ENCODE results near the gene C3orf20. TPM values are rescaled to one million over a fixed set of nuclear protein-coding genes. Genes with fewer than 3 reads are reported as not detected.

Gene C3orf20
- total and polyA plus RNA-seq, 9 of the 15 experiments (the other 6 are each of a cell fraction or from before 2014, with no cell fraction given) = 0.04 TPM; not detected in 8

DNA sequence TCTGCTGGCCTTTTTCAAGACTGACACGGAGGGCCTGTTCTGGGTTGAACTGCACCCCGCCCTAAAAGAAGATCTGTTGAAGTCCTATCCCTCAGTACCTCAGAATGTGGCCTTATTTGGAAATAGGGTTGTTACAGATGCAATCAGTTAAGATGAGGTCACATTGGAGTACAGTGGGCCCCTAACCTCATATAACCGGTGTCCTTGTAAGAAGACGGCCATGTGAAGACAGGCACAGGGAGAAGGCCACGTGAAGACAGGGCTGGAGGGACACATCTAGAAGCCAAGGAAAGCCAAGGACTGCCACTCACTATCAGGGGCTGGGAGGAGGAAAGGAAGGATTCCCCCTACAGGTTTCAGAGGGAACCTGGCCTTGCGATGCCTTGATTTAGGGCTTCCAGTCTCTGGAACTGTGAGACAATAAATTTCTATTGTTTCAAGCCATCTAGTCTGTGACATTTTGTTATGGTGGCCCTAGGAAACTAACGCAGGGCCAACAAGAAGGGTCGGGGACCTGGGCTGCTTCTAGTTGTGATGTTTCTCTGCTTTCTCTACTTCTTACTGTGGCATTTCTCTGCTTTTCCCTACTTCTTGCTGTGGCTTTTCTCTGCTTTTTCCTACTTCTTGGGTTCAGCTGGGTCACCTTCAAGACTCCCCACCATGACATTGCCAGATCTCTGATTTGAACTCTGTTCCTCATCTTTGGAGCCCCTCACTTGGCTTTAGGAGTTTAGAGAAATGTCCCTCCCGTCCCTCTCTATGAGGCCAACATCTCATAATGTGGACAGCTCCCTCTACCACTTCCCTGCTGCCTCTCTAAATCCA is 28.1 kb upstream of the C3orf20 start (continued):
- TF ChIP-seq HOXB6 (CRISPR knock-in tag; IDR thresholded peaks at IDR 0.05; ENCODE audit: borderline replicate concordance) (no peak), RBM15 (IDR thresholded peaks at IDR 0.05; ENCODE audit: insufficient read depth, low read length) (no peak), HDAC6 (IDR thresholded peaks at IDR 0.05; ENCODE audit: low read depth, low read length) (no peak), FOS (IDR thresholded peaks at IDR 0.05; ENCODE audit: extremely low read depth, insufficient read length) (no peak), U2AF2 (optimal IDR thresholded peaks at IDR 0.05; ENCODE audit: low read depth, low read length) (no peak), ELF2 (CRISPR knock-in tag; IDR thresholded peaks at IDR 0.05) (no peak), ZFP1 (CRISPR knock-in tag; IDR thresholded peaks at IDR 0.05) (no peak), HDAC3 (IDR thresholded peaks at IDR 0.05; ENCODE audit: borderline replicate concordance, partially characterized antibody) (no peak), POLR2G (IDR thresholded peaks at IDR 0.05; ENCODE audit: low read depth, low read length) (no peak), CBX5 (IDR thresholded peaks at IDR 0.05; ENCODE audit: borderline replicate concordance, low read depth) (no peak), ZKSCAN8 (CRISPR knock-in tag; IDR thresholded peaks at IDR 0.05) (peak; percentile 79), ZNF347 (CRISPR knock-in tag; IDR thresholded peaks at IDR 0.05; ENCODE audit: low read depth) (no peak), SIN3A (IDR thresholded peaks at IDR 0.05; ENCODE audit: borderline replicate concordance in 2 of 2, control insufficient read depth in 1 of 2, low read depth in 2 of 2, low read length in 2 of 2) (no peak)
- TF ChIP-seq, protein P1, sequence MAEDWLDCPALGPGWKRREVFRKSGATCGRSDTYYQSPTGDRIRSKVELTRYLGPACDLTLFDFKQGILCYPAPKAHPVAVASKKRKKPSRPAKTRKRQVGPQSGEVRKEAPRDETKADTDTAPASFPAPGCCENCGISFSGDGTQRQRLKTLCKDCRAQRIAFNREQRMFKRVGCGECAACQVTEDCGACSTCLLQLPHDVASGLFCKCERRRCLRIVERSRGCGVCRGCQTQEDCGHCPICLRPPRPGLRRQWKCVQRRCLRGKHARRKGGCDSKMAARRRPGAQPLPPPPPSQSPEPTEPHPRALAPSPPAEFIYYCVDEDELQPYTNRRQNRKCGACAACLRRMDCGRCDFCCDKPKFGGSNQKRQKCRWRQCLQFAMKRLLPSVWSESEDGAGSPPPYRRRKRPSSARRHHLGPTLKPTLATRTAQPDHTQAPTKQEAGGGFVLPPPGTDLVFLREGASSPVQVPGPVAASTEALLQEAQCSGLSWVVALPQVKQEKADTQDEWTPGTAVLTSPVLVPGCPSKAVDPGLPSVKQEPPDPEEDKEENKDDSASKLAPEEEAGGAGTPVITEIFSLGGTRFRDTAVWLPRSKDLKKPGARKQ (CRISPR knock-in tag; IDR thresholded peaks at IDR 0.05) = no peak
- TF ChIP-seq, protein P2, sequence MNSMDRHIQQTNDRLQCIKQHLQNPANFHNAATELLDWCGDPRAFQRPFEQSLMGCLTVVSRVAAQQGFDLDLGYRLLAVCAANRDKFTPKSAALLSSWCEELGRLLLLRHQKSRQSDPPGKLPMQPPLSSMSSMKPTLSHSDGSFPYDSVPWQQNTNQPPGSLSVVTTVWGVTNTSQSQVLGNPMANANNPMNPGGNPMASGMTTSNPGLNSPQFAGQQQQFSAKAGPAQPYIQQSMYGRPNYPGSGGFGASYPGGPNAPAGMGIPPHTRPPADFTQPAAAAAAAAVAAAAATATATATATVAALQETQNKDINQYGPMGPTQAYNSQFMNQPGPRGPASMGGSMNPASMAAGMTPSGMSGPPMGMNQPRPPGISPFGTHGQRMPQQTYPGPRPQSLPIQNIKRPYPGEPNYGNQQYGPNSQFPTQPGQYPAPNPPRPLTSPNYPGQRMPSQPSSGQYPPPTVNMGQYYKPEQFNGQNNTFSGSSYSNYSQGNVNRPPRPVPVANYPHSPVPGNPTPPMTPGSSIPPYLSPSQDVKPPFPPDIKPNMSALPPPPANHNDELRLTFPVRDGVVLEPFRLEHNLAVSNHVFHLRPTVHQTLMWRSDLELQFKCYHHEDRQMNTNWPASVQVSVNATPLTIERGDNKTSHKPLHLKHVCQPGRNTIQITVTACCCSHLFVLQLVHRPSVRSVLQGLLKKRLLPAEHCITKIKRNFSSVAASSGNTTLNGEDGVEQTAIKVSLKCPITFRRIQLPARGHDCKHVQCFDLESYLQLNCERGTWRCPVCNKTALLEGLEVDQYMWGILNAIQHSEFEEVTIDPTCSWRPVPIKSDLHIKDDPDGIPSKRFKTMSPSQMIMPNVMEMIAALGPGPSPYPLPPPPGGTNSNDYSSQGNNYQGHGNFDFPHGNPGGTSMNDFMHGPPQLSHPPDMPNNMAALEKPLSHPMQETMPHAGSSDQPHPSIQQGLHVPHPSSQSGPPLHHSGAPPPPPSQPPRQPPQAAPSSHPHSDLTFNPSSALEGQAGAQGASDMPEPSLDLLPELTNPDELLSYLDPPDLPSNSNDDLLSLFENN (IDR thresholded peaks at IDR 0.05; ENCODE audit: low read depth in 2 of 2, low read length in 2 of 2) = 0 out of 4 replicates have a peak, but pooled peaks of 1 of the 2 experiments have one; percentile 37
- TF ChIP-seq, protein P3, sequence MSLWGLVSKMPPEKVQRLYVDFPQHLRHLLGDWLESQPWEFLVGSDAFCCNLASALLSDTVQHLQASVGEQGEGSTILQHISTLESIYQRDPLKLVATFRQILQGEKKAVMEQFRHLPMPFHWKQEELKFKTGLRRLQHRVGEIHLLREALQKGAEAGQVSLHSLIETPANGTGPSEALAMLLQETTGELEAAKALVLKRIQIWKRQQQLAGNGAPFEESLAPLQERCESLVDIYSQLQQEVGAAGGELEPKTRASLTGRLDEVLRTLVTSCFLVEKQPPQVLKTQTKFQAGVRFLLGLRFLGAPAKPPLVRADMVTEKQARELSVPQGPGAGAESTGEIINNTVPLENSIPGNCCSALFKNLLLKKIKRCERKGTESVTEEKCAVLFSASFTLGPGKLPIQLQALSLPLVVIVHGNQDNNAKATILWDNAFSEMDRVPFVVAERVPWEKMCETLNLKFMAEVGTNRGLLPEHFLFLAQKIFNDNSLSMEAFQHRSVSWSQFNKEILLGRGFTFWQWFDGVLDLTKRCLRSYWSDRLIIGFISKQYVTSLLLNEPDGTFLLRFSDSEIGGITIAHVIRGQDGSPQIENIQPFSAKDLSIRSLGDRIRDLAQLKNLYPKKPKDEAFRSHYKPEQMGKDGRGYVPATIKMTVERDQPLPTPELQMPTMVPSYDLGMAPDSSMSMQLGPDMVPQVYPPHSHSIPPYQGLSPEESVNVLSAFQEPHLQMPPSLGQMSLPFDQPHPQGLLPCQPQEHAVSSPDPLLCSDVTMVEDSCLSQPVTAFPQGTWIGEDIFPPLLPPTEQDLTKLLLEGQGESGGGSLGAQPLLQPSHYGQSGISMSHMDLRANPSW (CRISPR knock-in tag; IDR thresholded peaks at IDR 0.05) = no peak
- TF ChIP-seq, protein P4, sequence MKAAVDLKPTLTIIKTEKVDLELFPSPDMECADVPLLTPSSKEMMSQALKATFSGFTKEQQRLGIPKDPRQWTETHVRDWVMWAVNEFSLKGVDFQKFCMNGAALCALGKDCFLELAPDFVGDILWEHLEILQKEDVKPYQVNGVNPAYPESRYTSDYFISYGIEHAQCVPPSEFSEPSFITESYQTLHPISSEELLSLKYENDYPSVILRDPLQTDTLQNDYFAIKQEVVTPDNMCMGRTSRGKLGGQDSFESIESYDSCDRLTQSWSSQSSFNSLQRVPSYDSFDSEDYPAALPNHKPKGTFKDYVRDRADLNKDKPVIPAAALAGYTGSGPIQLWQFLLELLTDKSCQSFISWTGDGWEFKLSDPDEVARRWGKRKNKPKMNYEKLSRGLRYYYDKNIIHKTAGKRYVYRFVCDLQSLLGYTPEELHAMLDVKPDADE (conservative IDR thresholded peaks at IDR 0.05; ENCODE audit: control insufficient read depth, low read depth, low read length) = no peak
